Prostate gland (tissue), 2 donors: ENCODE results near the gene SHF.

Experiments
- CTCF ChIP-seq, 4 experiments: fragments of 200-600 bp in 2 of 4; fragments of 450-650 bp in 2 of 4; sonication (generic) in 2 of 4; IDR thresholded peaks; 1 replicate in 3 of 4; 2 replicates in 1 of 4; pipeline ENCODE4 v1.5.1; 2016 to 2019; ENCODE audit warnings: antibody characterized with exemption in 4 of 4, mild to moderate bottlenecking in 2 of 4, moderate library complexity in 2 of 4
- POLR2A ChIP-seq: fragments of 450-650 bp; IDR thresholded peaks from one replicate; pipeline ENCODE4 v1.6.1; 2016; ENCODE audit warnings: antibody characterized with exemption, mild to moderate bottlenecking
- POLR2AphosphoS5 ChIP-seq: sonication (generic); formaldehyde crosslinking; IDR thresholded peaks from one replicate; pipeline ENCODE4 v1.6.1; 2017; ENCODE audit warnings: antibody characterized with exemption

GRCh38 chr15:45171912-45172311 lies 15.9 kb downstream of the SHF start:
- TF ChIP-seq CTCF (IDR thresholded peaks at IDR 0.05): no peak
- TF ChIP-seq POLR2AphosphoS5: no peak
- TF ChIP-seq POLR2A: no peak
